ENCODE data around the gene ZBTB40.

The ZBTB40 gene

DNA sequence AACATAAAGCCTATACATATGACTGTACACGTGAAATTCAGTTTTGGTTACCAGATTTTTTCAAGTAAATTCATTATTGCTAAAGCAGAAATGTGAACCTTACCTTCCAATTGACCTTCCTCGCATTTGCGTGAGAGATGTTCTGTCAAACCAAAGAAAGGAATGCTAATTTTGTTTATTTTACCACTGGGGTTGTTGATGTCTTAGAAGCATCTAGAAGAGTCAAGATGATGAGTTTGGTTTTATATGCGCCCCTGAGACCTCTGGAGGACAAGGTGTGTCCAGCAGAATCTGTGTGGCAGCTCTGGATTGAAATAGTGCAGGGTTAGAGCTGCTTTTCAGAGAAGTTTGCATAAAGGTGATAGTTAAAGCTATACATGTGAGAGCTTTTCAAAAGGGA is 48.4 kb downstream of the ZBTB40 start:
- Mint-ChIP-seq H3K9me3 (no peaks in the 10 kb centered on the region), H3K4me1 (peaks cover 5% of the 10 kb centered on the region), H3K4me3 (no peak overlapping the region), H3K27ac (no peak overlapping the region), H3K36me3 (peaks cover 33% of the 10 kb centered on the region)
- DNase-seq (ENCODE audit: low spot score in 2 of 2): no peak
- ATAC-seq: no peak

DNA sequence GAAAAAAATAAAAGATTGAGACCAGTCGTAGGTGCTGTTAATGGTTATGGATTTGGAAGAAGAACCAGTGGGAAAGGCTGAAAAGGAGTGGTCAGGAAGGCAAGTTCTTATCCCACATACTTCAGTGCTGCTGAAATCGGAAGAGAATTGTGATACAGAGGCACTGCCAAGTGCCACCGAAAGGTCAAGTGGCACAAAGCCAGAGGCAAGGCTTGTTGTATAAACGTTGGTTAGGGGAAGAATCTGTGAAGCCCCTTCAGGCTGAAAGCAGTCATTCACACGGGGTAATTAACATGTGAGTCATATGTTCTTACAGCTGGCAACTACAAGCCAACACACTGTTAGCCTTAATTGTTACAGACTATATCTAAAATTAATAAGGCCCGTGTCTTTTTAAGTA is 48.8 kb downstream of the ZBTB40 start:
- peaks cover 5% of the 10 kb centered on the region for H3K4me1 Mint-ChIP-seq
- peaks cover 37% of the 10 kb centered on the region for H3K36me3 Mint-ChIP-seq
- ATAC-seq: no peak
- no peaks in the 10 kb centered on the region for H3K9me3 Mint-ChIP-seq
- no peak for DNase-seq (ENCODE audit: low spot score in 2 of 2)
- no peak overlapping the region for H3K4me3 Mint-ChIP-seq
- no peak overlapping the region for H3K27ac Mint-ChIP-seq

GRCh38 chr1:22502202-22502601 is 50.6 kb downstream of the ZBTB40 start:
- ATAC-seq (no peak), DNase-seq (ENCODE audit: low spot score in 2 of 2) (no peak)
- H3K9me3 Mint-ChIP-seq: no peaks in the 10 kb centered on the region
- no peak overlapping the region for H3K4me3 Mint-ChIP-seq
- H3K27ac Mint-ChIP-seq: no peak overlapping the region
- H3K4me1 Mint-ChIP-seq: no peaks in the 10 kb centered on the region
- peaks cover 38% of the 10 kb centered on the region for H3K36me3 Mint-ChIP-seq

DNA sequence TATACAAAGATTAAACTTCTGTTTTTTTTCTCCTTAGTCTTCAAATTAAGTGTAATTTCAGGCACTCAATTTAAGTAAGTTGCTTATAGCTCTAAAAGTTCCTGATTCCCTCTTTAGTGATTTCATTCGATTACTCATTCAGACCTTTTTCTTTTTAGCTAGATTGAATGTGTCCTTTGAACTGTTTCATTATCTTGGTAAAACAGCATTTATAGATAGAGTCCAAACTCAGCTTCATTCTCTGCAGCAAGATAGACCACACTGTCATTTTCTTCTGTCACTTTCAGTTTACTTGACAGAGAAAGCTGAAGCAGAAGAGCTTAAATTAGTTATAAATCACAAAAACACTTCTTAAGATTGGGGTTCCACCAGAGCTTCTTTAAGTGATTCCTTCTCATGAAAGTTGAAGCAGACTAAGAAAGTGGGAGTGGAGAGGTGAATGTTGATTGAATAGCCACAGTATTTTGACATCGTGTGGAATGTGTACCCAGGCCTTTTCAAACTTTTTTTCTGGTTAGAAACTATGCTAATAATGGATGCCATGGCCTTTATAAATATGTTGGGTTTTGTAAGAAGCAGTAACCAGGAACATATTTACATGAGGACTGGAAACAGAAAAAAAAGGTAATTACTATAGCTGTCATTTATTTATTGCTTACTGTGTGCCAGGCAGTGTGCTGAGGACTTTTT is 52.2 kb downstream of the ZBTB40 start:
- DNase-seq (ENCODE audit: low spot score in 2 of 2): no peak
- H3K9me3 Mint-ChIP-seq: no peaks in the 10 kb centered on the region
- no peak overlapping the region for H3K27ac Mint-ChIP-seq
- H3K4me1 Mint-ChIP-seq: no peaks in the 10 kb centered on the region
- ATAC-seq: no peak
- H3K4me3 Mint-ChIP-seq: no peak overlapping the region
- H3K36me3 Mint-ChIP-seq: peaks cover 55% of the 10 kb centered on the region

- ATAC-seq (no peak), DNase-seq (ENCODE audit: low spot score in 2 of 2) (no peak)
- no peaks in the 10 kb centered on the region for H3K9me3 Mint-ChIP-seq
- H3K27ac Mint-ChIP-seq: no peak overlapping the region
- H3K4me3 Mint-ChIP-seq: no peak overlapping the region
- H3K4me1 Mint-ChIP-seq: no peaks in the 10 kb centered on the region
- peaks cover 78% of the 10 kb centered on the region for H3K36me3 Mint-ChIP-seq
Measured at GRCh38 chr1:22506130-22506692, 54.6 kb downstream of the ZBTB40 start.

GRCh38 chr1:22507587-22507986 is 55.9 kb downstream of the ZBTB40 start:
- Mint-ChIP-seq H3K9me3 (no peaks in the 10 kb centered on the region), H3K4me3 (no peak overlapping the region), H3K27ac (no peak overlapping the region), H3K36me3 (peaks cover 89% of the 10 kb centered on the region), H3K4me1 (no peaks in the 10 kb centered on the region)
- DNase-seq (ENCODE audit: low spot score in 2 of 2) (no peak), ATAC-seq (no peak)

GRCh38 chr1:22508329-22508728 is 56.7 kb downstream of the ZBTB40 start:
- Mint-ChIP-seq H3K27ac (no peak overlapping the region), H3K4me1 (no peaks in the 10 kb centered on the region), H3K9me3 (no peaks in the 10 kb centered on the region), H3K36me3 (peaks cover 89% of the 10 kb centered on the region), H3K4me3 (no peak overlapping the region)
- ATAC-seq (no peak), DNase-seq (ENCODE audit: low spot score in 2 of 2) (no peak)

DNA sequence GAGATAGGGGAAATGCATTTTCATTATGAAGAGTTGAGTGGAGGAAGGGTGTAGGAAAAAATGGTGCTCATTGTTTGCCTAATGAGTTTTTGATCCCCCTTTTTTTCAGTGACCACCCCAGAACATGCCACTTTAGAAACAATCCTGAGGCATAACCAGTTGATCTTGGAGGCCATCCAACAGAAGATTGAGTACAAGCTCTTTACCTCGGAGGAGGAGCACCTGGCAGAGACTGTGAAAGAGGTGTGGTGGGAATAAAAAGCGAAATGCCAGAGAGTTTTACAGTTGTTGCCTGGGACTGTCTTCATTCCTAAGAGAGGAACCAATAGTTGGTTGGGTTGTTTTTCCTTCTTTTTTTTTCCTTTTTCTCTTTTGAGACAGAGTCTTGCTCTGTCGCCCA is 57.3 kb downstream of the ZBTB40 start:
- no peak overlapping the region for H3K27ac Mint-ChIP-seq
- ATAC-seq (no peak), DNase-seq (ENCODE audit: low spot score in 2 of 2) (no peak)
- H3K36me3 Mint-ChIP-seq: peaks cover 89% of the 10 kb centered on the region
- H3K4me1 Mint-ChIP-seq: no peaks in the 10 kb centered on the region
- no peaks in the 10 kb centered on the region for H3K9me3 Mint-ChIP-seq
- no peak overlapping the region for H3K4me3 Mint-ChIP-seq

DNA sequence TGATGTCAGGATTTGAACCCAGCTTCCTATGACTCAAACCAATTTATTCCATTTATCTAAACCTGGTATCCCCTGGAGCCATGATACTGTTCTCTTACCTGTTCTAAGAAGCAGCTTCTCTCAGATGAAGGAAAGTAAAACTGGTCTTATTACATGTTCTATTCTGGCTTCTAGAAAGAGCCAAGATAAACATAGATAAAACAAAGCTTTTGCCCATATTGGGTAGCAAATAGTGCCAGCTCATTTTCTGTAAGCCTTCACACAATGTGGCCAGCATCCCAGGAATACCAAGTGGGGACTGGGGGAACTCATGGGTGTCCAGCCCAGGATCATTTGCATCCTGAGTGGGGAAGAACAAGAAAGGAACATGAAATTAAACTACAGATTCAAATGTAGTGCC is 58.2 kb downstream of the ZBTB40 start:
- Mint-ChIP-seq H3K36me3 (peaks cover 96% of the 10 kb centered on the region), H3K4me1 (no peaks in the 10 kb centered on the region), H3K9me3 (no peaks in the 10 kb centered on the region), H3K4me3 (no peak overlapping the region), H3K27ac (no peak overlapping the region)
- DNase-seq (ENCODE audit: low spot score in 2 of 2) (no peak), ATAC-seq (no peak)

DNA sequence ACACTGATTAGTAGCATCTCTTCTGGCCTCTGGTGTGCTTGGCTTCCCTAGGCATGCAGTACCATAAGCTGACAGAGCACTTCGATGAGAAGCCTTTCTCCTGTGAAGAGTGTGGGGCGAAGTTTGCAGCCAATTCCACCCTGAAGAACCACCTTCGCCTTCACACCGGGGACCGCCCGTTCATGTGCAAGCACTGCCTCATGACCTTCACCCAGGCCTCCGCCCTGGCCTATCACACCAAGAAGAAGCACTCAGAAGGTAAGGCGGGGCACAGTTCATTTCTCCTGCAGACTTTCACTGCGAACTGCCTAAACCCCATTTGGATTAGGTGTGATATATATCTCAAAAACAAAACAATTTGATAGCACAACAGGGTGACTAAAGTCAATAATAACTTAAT is 61.2 kb downstream of the ZBTB40 start:
- no peaks in the 10 kb centered on the region for H3K9me3 Mint-ChIP-seq
- H3K36me3 Mint-ChIP-seq: peaks cover 95% of the 10 kb centered on the region
- no peak overlapping the region for H3K4me3 Mint-ChIP-seq
- no peak overlapping the region for H3K27ac Mint-ChIP-seq
- DNase-seq (ENCODE audit: low spot score in 2 of 2) (no peak), ATAC-seq (no peak)
- H3K4me1 Mint-ChIP-seq: no peaks in the 10 kb centered on the region

GRCh38 chr1:22516906-22517571 is 65.4 kb downstream of the ZBTB40 start:
- Mint-ChIP-seq H3K27ac (no peak overlapping the region), H3K36me3 (peaks cover 88% of the 10 kb centered on the region), H3K4me1 (no peaks in the 10 kb centered on the region), H3K4me3 (no peak overlapping the region), H3K9me3 (no peaks in the 10 kb centered on the region)
- ATAC-seq: no peak
- no peak for DNase-seq (ENCODE audit: low spot score in 2 of 2)

GRCh38 chr1:22517956-22518355 is 66.3 kb downstream of the ZBTB40 start:
- H3K36me3 Mint-ChIP-seq: peaks cover 88% of the 10 kb centered on the region
- no peak for ATAC-seq
- no peaks in the 10 kb centered on the region for H3K9me3 Mint-ChIP-seq
- H3K4me1 Mint-ChIP-seq: no peaks in the 10 kb centered on the region
- H3K27ac Mint-ChIP-seq: no peak overlapping the region
- no peak for DNase-seq (ENCODE audit: low spot score in 2 of 2)
- no peak overlapping the region for H3K4me3 Mint-ChIP-seq

DNA sequence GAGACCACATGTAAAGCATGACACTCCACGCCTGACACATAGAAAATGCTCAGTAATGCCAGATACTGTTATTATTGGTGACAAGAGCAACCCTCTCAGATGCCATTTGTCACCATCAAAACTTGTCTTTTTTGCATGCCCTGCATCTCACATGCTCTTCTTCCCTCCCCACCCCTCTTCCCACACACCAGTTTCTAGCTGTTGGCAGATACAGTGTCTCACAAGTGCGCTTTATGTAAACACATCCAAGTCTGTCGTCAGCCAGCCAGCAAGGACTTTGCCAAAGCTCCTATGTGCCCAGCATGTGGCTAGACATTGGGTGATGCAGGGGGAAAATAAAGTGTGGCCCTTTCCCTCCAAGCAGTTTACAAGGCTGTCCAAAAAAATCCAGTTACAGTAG is 66.7 kb downstream of the ZBTB40 start:
- ATAC-seq (no peak), DNase-seq (ENCODE audit: low spot score in 2 of 2) (no peak)
- Mint-ChIP-seq H3K4me1 (no peaks in the 10 kb centered on the region), H3K27ac (no peak overlapping the region), H3K9me3 (no peaks in the 10 kb centered on the region), H3K4me3 (no peak overlapping the region), H3K36me3 (peaks cover 88% of the 10 kb centered on the region)

DNA sequence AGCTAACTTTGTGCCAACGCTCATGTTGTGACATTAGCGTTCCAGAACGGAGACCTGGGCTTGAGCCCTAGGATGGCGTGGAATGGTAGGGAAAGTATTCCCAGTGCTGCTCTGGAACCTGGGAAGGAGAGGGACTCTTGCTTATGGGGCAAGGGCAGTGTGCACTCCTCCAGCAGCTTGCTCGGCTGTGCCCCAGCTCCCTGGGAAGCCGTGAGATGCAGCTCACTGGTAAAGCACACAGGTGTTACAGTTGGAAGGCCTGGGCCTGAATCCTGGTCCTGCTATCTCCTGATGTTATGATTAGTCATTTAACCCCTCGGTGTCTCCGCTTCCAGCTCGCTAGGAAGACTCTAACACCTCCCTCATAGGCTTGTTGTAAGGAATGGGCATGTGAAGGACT is 69.2 kb downstream of the ZBTB40 start:
- ATAC-seq: no peak
- no peak for DNase-seq (ENCODE audit: low spot score in 2 of 2)
- Mint-ChIP-seq H3K4me1 (no peaks in the 10 kb centered on the region), H3K27ac (no peak overlapping the region), H3K9me3 (no peaks in the 10 kb centered on the region), H3K4me3 (no peak overlapping the region), H3K36me3 (peaks cover 85% of the 10 kb centered on the region)

DNA sequence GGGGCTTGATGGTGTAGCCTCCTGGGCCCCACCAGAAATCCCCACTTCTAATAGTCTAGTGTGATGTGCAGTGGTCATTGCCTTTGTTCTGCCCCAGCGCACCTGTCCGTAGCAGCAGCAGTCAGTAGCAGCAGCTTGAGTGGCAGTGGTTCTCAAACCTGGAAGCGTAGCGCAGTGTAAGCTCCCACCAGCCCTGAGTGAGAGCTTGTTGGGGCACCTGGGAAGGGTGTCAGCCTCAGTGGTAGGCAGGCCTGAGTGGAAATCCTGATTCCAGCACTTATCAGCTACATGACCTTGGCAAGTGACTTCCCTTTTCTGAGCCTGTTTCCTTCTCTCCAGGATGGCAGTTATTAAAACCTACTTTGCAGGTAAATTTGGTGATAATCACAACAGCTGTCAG is 70.0 kb downstream of the ZBTB40 start:
- no peaks in the 10 kb centered on the region for H3K9me3 Mint-ChIP-seq

GRCh38 chr1:22522221-22522743 is 70.6 kb downstream of the ZBTB40 start:
- Mint-ChIP-seq H3K9me3 (no peaks in the 10 kb centered on the region), H3K27ac (no peak overlapping the region), H3K4me3 (no peak overlapping the region), H3K4me1 (no peaks in the 10 kb centered on the region), H3K36me3 (peaks cover 88% of the 10 kb centered on the region)
- ATAC-seq (no peak), DNase-seq (ENCODE audit: low spot score in 2 of 2) (no peak)

More for the DNA sequence above, 70.0 kb downstream of the ZBTB40 start:
- no peak for DNase-seq (ENCODE audit: low spot score in 2 of 2)
- no peak for ATAC-seq
- Mint-ChIP-seq H3K27ac (no peak overlapping the region), H3K4me3 (no peak overlapping the region), H3K36me3 (peaks cover 88% of the 10 kb centered on the region), H3K4me1 (no peaks in the 10 kb centered on the region)
